Neural cell (in vitro differentiated cells): ENCODE results near the gene MRPL50. TPM values are rescaled to one million over a fixed set of nuclear protein-coding genes. Genes with fewer than 3 reads are reported as not detected.

Experiments
- H2AFZ ChIP-seq: fragments of 200-600, 300-800 bp; sonication (generic), shearing (Covaris generic); 2 replicates; pipeline ENCODE4 v1.6.0; 2014; ENCODE audit warnings: low read depth, mild to moderate bottlenecking, antibody characterized with exemption, low read length, moderate library complexity
- H3F3A ChIP-seq: fragments of 200-600 bp; shearing (Covaris generic); 2 replicates; pipeline ENCODE4 v1.6.1; 2016; ENCODE audit warnings: mild to moderate bottlenecking, moderate library complexity, mixed read lengths, antibody characterized with exemption, low read length; ENCODE audit not compliant: insufficient read depth, poor library complexity, severe bottlenecking
- H3K27ac ChIP-seq: fragments of 200-600, 300-800 bp; sonication (generic), shearing (Covaris generic); 2 replicates; pipeline ENCODE4 v1.5.1; 2014; ENCODE audit warnings: mild to moderate bottlenecking, low read length, moderate library complexity
- H3K27me3 ChIP-seq: fragments of 300-800, 200-600 bp; sonication (generic), shearing (Covaris generic); 2 replicates; pipeline ENCODE4 v1.6.0; 2014; ENCODE audit warnings: mild to moderate bottlenecking, low read depth, low read length, moderate library complexity; ENCODE audit not compliant: insufficient read depth
- H3K36me3 ChIP-seq: fragments of 300-800, 200-600 bp; sonication (generic), shearing (Covaris generic); 2 replicates; pipeline ENCODE4 v1.5.1; 2014; ENCODE audit warnings: mild to moderate bottlenecking, antibody characterized with exemption, low read length, moderate library complexity; ENCODE audit not compliant: insufficient read depth
- H3K4me2 ChIP-seq: fragments of 300-800, 200-600 bp; sonication (generic), shearing (Covaris generic); 2 replicates; pipeline ENCODE4 v1.6.0; 2014; ENCODE audit warnings: mild to moderate bottlenecking, low read length
- H3K4me3 ChIP-seq: fragments of 300-800, 200-600 bp; sonication (generic), shearing (Covaris generic); 2 replicates; pipeline ENCODE4 v1.5.1; 2014; ENCODE audit warnings: mild to moderate bottlenecking, low read length, moderate library complexity
- H3K79me2 ChIP-seq: fragments of 200-600 bp; shearing (Covaris generic); replicated peaks from 2 replicates; pipeline ENCODE4 v1.6.0; 2014; ENCODE audit warnings: mild to moderate bottlenecking, low read length, moderate library complexity; ENCODE audit not compliant: insufficient read depth
- H3K9ac ChIP-seq: fragments of 300-800, 200-600 bp; sonication (generic), shearing (Covaris generic); 2 replicates; pipeline ENCODE4 v1.6.1; 2016; ENCODE audit warnings: mild to moderate bottlenecking, low read length, mixed read lengths
- H3K9me2 ChIP-seq: fragments of 200-600 bp; shearing (Covaris generic); 2 replicates; pipeline ENCODE4 v1.6.1; 2016; ENCODE audit warnings: mild to moderate bottlenecking, low read length, mixed read lengths; ENCODE audit not compliant: insufficient read depth
- H3K9me3 ChIP-seq: fragments of 200-600, 300-800 bp; sonication (generic), shearing (Covaris generic); 2 replicates; pipeline ENCODE4 v1.6.1; 2016; ENCODE audit warnings: mild to moderate bottlenecking, mixed run types, low read length, moderate library complexity, mixed read lengths
- H4K20me1 ChIP-seq: fragments of 200-600 bp; shearing (Covaris generic); 2 replicates; pipeline ENCODE4 v1.6.1; 2016; ENCODE audit warnings: mild to moderate bottlenecking, mixed run types; ENCODE audit not compliant: insufficient read depth
- CTCF ChIP-seq: fragments of 450-650 bp; IDR thresholded peaks from 2 replicates; pipeline ENCODE4 v1.5.1; 2014; ENCODE audit warnings: antibody characterized with exemption, mild to moderate bottlenecking, moderate library complexity; ENCODE audit not compliant: poor library complexity, severe bottlenecking
- EP300 ChIP-seq: fragments of 450-650 bp; conservative IDR thresholded peaks from 2 replicates; pipeline ENCODE4 v1.6.1; 2014; ENCODE audit warnings: antibody characterized with exemption, mild to moderate bottlenecking, moderate library complexity; ENCODE audit not compliant: poor library complexity, severe bottlenecking
- EZH2 ChIP-seq: fragments of 200-600, 300-800 bp; shearing (Covaris generic), sonication (generic); IDR thresholded peaks from 2 replicates; pipeline ENCODE4 v1.6.1; 2014; ENCODE audit warnings: antibody characterized with exemption, low read length, borderline replicate concordance, mild to moderate bottlenecking; ENCODE audit not compliant: insufficient read depth, poor library complexity, severe bottlenecking
- MXI1 ChIP-seq: fragments of 450-650 bp; conservative IDR thresholded peaks from 2 replicates; pipeline ENCODE4 v1.6.1; 2014; ENCODE audit warnings: antibody characterized with exemption, mild to moderate bottlenecking; ENCODE audit not compliant: poor library complexity, severe bottlenecking
- POLR2AphosphoS5 ChIP-seq: IDR thresholded peaks from 2 replicates; pipeline ENCODE4 v1.6.1; 2012
- RAD21 ChIP-seq: fragments of 450-650 bp; conservative IDR thresholded peaks from 2 replicates; pipeline ENCODE4 v1.6.1; 2014; ENCODE audit warnings: antibody characterized with exemption, mild to moderate bottlenecking, moderate library complexity
- REST ChIP-seq: IDR thresholded peaks from 2 replicates; pipeline ENCODE4 v1.6.1; 2012; ENCODE audit warnings: borderline replicate concordance
- SMC3 ChIP-seq: fragments of 450-650 bp; conservative IDR thresholded peaks from 2 replicates; pipeline ENCODE4 v1.6.1; 2014; ENCODE audit warnings: antibody characterized with exemption, mild to moderate bottlenecking, moderate library complexity; ENCODE audit not compliant: poor library complexity
- TAF1 ChIP-seq: IDR thresholded peaks from 2 replicates; pipeline ENCODE4 v1.6.1; 2012; ENCODE audit warnings: low read depth
- polyA plus RNA-seq: library from polyadenylated mRNA; depleted of rRNA; stranded (reverse); fragments of >200 nt; gene quantifications from 2 replicates; pipeline ENCODE4 v1.2.3, GENCODE V29; 2014

MRPL50 gene
- polyA plus RNA-seq, 1 donor from 2014 or later, result 35.2 TPM

GRCh38 chr9:101381118-101381517, 17.3 kb downstream of the MRPL50 start:
- H3K9me2 ChIP-seq, result no peaks in the 10 kb centered on the region
- H4K20me1 ChIP-seq, result no peaks in the 10 kb centered on the region
- H3K36me3 ChIP-seq, result no peaks in the 10 kb centered on the region
- no peaks in the 10 kb centered on the region for H3F3A ChIP-seq
- no peak for TF ChIP-seq CTCF
- no peak for TF ChIP-seq EZH2
- no peak for TF ChIP-seq TAF1
- TF ChIP-seq POLR2AphosphoS5, result no peak
- TF ChIP-seq REST, result no peak
- no peak for TF ChIP-seq MXI1
- TF ChIP-seq EP300, result no peak
- no peak for TF ChIP-seq RAD21
- TF ChIP-seq SMC3, result no peak
- H3K27me3 ChIP-seq, result no peaks in the 10 kb centered on the region
- H3K79me2 ChIP-seq, result no peaks in the 10 kb centered on the region
- H3K4me3 ChIP-seq, result no peak overlapping the region
- no peak overlapping the region for H3K9ac ChIP-seq
- H3K27ac ChIP-seq, result no peak overlapping the region
- H3K4me2 ChIP-seq, result no peak overlapping the region
- no peaks in the 10 kb centered on the region for H3K9me3 ChIP-seq
- no peak overlapping the region for H2AFZ ChIP-seq

- Histone ChIP-seq H3K36me3 (no peaks in the 10 kb centered on the region), H3K9me2 (no peaks in the 10 kb centered on the region)
Measured at GRCh38 chr9:101380295-101380694, 18.1 kb downstream of the MRPL50 start.

More at GRCh38 chr9:101380295-101380694, 18.1 kb downstream of the MRPL50 start:
- Histone ChIP-seq H2AFZ (no peak overlapping the region), H3K4me3 (no peak overlapping the region), H3F3A (no peaks in the 10 kb centered on the region), H3K9me3 (no peaks in the 10 kb centered on the region), H3K79me2 (no peaks in the 10 kb centered on the region), H4K20me1 (no peaks in the 10 kb centered on the region), H3K4me2 (no peak overlapping the region), H3K27me3 (no peaks in the 10 kb centered on the region), H3K9ac (no peak overlapping the region), H3K27ac (no peak overlapping the region)
- TF ChIP-seq SMC3 (no peak), EP300 (no peak)
